Cardiac muscle cell (in vitro differentiated cells and primary cell): ENCODE results near the gene PRTG. TPM values are rescaled to one million over a fixed set of nuclear protein-coding genes. Genes with fewer than 3 reads are reported as not detected.
"Not testable (repeated sequence)": the region's sequence is repeated elsewhere in the genome, so short reads cannot be mapped to it uniquely, and the experiment has no call there.

ENCODE experiments used
- DNase-seq, 2 donors: peaks; one replicate each; pipeline versions ENCODE4 v3.0.0 to v3.0.0-alpha.2; 2010 to 2017; ENCODE audit warnings: low read depth in 1 of 2, low spot score in 1 of 2
- H3K27ac ChIP-seq: fragments of 200-600 bp; sonication (generic); 2 replicates; pipeline ENCODE4 v1.5.1; 2016
- H3K27me3 ChIP-seq: fragments of 200-600 bp; sonication (generic); 2 replicates; pipeline ENCODE4 v1.6.0; 2016; ENCODE audit warnings: control low read depth
- H3K36me3 ChIP-seq: fragments of 200-600 bp; sonication (generic); 2 replicates; pipeline ENCODE4 v1.5.1; 2016; ENCODE audit warnings: control low read depth
- H3K4me1 ChIP-seq: fragments of 200-600 bp; sonication (generic); 2 replicates; pipeline ENCODE4 v1.8.1; 2017; ENCODE audit warnings: low read depth, mild to moderate bottlenecking, mixed run types
- H3K4me3 ChIP-seq: fragments of 200-600 bp; sonication (generic); 2 replicates; pipeline ENCODE4 v1.5.1; 2016; ENCODE audit warnings: mild to moderate bottlenecking
- H3K9me3 ChIP-seq: fragments of 200-600 bp; sonication (generic); 2 replicates; pipeline ENCODE4 v1.5.1; 2017; ENCODE audit warnings: low read depth, mild to moderate bottlenecking, control low read depth
- CTCF ChIP-seq: IDR thresholded peaks from 2 replicates; pipeline ENCODE4 v1.5.1; 2012; ENCODE audit warnings: low read depth, mild to moderate bottlenecking, low read length
- polyA plus RNA-seq: library from polyadenylated mRNA; unstranded; fragments of >200 nt; fragmentation: Nextera tagmentation; extraction: Ambion mirVana; gene quantifications from 2 replicates; pipeline ENCODE4 v1.2.1, GENCODE V29; 2016
- total RNA-seq: library from RNA; depleted of rRNA; stranded (reverse); fragments of >200 nt; gene quantifications from 2 replicates; pipeline ENCODE4 v1.2.3, GENCODE V29; 2016

The PRTG gene
- total and polyA plus RNA-seq, 2 experiments from 2014 or later, result 16.1 to 93.8 TPM

DNA sequence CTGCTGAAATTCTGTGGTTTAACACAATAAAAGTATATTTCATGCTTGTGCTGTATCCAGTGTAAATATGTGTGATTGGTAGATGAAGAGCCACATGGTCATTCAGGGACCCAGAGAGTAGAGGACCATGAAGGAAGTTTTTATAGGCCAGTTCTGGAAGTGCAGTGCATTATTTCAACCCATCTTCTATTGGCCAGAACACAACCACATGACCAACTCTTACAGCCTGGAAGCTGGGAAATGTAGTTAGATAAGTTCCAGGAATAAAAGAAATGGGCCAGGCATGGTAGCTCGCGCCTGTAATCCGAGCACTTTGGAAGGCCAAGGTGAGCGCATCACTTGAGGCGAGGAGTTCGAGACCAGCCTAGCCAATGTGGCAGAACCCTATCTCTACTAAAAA lies 21.4 kb upstream of the PRTG start:
- Histone ChIP-seq H3K4me3 (no peak overlapping the region), H3K4me1 (peaks cover 4% of the 10 kb centered on the region), H3K27ac (no peak overlapping the region), H3K9me3 (no peaks in the 10 kb centered on the region), H3K36me3 (no peaks in the 10 kb centered on the region), H3K27me3 (no peaks in the 10 kb centered on the region)
- DNase-seq, result no peak
- TF ChIP-seq CTCF, result no peak

DNA sequence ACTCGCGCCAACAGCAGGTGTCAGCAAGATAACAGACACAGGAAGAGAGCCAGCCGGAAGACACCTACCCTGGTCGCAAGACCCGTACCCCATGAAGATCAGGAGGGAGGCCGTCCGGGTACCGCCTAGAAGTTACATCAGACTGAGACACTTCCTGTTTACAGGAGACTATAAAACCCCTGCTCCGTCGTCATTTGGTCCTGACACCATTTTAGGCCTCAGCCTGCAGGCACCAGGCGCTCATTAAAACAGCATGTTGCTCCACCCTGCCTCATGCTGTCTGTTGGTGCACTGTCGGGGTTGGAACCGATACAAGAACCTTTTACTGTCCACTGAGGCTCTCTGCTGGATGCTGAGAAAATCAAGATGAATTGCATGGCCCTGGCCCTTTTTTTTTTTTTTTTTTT lies 15.6 kb upstream of the PRTG start:
- DNase-seq, result peak in 1 of 2 donors; percentile 39
- H3K4me3 ChIP-seq, result no peak overlapping the region
- H3K4me1 ChIP-seq, result no peaks in the 10 kb centered on the region
- TF ChIP-seq CTCF, result no peak
- H3K36me3 ChIP-seq, result no peaks in the 10 kb centered on the region
- H3K9me3 ChIP-seq, result no peaks in the 10 kb centered on the region
- H3K27ac ChIP-seq, result no peak overlapping the region
- no peaks in the 10 kb centered on the region for H3K27me3 ChIP-seq

DNA sequence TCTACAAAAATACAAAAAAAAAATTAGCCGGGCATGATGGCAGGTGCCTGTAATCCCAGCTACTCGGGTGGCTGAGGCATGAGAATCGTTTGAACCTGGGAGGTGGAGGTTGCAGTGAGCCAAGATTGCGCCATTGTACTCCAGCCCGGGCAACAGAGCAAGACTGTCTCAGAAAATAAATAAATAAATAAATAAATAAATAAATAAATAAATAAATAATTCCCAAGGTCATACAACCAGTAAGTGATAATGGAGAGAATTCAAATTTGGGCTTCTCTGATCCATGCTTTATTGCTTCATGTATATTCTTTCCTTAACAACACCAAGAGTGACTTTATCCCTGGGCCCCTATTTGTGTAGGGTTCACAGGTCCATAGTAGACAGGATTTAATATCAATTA lies 10.5 kb upstream of the PRTG start:
- not testable (repeated sequence) for H3K4me1 ChIP-seq, H3K9me3 ChIP-seq, H3K27me3 ChIP-seq, H3K27ac ChIP-seq, DNase-seq, H3K4me3 ChIP-seq, H3K36me3 ChIP-seq

DNA sequence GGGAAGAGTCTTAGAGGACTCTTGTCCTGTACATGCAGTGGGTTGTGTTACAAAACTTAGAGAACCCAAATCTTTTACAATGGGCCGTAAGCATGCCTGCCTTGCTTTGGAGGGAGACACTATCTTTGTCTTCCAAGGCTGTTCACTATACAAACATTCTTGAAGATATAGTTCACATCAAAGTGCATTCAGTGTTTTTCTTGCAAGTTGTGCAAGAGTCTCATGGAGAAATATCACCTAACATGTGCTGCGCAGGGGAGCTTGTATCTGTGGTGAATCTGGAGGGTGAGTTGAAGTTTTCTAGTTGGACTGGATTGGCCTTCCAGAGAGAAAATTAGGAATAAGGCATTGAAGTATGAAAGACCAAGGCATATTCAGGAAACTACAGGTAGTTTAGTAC lies 7.8 kb upstream of the PRTG start:
- Histone ChIP-seq H3K27me3 (no peaks in the 10 kb centered on the region), H3K9me3 (no peaks in the 10 kb centered on the region), H3K27ac (no peak overlapping the region), H3K4me3 (no peak overlapping the region), H3K4me1 (no peaks in the 10 kb centered on the region), H3K36me3 (no peaks in the 10 kb centered on the region)
- DNase-seq, result no peak
- no peak for TF ChIP-seq CTCF

- no peak for TF ChIP-seq CTCF
- Histone ChIP-seq H3K27ac (peak overlapping the region; percentile 95), H3K9me3 (no peaks in the 10 kb centered on the region), H3K27me3 (no peaks in the 10 kb centered on the region), H3K4me3 (peak overlapping the region; percentile 99), H3K4me1 (peaks cover 21% of the 10 kb centered on the region), H3K36me3 (no peaks in the 10 kb centered on the region)
- peak in 1 of 2 donors; percentile 12 for DNase-seq
These were observed 1.0 kb upstream of the PRTG start for GRCh38 chr15:55743729-55744655.

DNA sequence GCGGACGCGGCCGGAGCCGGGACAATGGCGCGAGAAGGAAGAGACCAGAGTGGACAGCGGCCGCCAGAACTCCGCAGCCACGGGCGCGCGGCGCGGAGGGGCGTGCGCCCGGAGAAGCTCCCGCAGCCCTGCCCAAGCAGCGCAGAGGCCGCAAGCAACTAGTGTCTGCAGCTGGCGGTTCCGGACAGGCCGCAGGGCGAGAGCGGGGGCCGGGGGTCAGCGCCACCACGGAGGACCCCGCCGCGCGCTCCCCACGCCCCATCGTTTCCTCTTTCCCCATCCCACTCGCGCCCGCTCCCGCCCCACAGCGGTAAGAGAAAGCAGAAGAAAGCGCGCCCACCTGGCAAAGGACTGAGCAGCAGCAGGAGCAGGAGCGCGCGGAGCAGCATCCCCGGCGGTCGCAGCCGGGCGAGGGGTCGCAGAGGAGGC lies 440 bp downstream of the PRTG start:
- Histone ChIP-seq H3K27me3 (no peaks in the 10 kb centered on the region), H3K27ac (peak overlapping the region; percentile 95), H3K4me1 (peaks cover 34% of the 10 kb centered on the region), H3K9me3 (no peaks in the 10 kb centered on the region), H3K4me3 (peak overlapping the region; percentile 99), H3K36me3 (no peaks in the 10 kb centered on the region)
- peak; percentile 44 to 61 for DNase-seq
- no peak for TF ChIP-seq CTCF
